ENCODE results near the gene GEMIN7.
"Not testable (repeated sequence)": the region's sequence is repeated elsewhere in the genome, so short reads cannot be mapped to it uniquely, and the experiment has no call there.

The GEMIN7 gene

DNA sequence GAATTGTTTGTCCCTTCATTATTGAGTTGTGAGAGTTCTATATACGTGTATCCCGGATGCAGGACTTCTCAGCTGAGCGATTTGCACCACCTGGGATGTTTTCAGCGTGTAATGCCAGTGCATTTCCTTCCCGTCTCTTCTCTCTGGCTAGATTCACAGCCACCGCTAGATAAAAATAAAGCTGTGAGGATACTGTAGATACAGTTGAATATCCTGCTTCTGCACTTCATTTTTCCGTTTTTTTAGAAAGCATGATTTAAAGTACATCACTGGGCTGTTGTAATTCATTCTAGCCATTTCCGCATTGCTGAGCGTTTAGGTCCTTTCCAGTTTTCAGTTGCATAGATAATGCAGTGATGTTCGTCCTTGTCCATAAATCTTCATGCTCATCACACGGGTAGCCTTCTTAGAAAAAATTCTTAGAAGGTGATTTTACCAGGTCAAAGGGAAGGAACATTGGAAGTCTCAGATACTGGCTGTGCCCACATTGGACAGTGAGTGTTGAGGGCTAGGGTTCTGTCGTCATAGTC, 28.6 kb downstream of the GEMIN7 start:
- no peak for DNase-seq

DNA sequence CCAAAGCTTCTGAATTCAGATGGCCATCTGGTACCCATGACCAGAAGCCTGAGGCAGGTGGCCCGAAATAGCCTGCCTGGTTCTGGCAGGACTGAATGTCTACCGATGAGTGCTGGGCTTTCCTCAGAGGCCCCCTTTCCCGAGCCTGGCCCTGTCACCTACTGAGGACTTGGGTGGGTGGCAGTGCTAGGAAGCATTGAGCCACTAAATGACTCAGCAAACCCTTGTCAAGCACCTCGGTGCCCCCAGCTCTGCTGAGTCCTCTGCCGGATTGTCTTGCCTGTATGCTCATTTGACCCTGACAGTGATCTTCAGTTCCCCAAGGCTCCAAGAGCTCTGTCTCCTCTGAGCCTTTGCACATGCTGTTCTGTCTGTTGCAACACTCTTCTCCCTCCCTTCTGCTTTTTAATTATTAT, 31.8 kb downstream of the GEMIN7 start:
- DNase-seq, result peak; percentile 53

DNA sequence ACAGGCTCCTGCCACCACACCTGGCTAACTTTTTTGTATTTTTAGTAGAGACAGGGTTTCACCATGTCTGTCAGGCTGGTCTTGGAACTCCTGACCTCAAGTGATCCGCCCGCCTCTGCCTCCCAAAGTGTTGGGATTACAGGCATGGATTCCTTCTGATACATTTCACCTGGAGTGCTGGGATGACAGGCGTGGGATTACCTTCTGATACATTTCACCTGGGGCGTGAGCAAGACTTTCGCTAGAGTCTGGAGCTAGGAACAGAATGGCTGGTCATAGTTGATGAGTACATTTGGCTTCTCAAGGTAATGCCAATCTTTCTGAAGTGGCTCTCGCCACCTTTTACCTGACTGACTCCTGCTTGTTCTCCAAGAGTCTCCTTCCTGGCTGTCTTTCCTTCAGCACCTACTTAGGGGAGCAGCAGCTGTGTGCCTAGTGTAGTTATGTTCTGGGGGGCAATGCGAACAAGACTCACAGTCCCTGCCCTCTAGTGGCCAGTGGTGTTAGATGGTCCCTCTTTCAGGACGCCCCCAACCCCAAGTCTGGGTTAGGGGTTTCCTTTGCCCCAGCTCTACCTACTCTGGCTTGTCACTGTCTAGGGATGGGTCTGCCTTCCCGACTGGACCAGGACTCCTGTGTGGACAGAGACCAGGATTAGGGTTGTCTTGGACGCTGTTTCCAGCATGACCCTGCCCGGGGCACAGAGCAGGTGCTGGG, 33.2 kb downstream of the GEMIN7 start:
- no peak for DNase-seq

DNA sequence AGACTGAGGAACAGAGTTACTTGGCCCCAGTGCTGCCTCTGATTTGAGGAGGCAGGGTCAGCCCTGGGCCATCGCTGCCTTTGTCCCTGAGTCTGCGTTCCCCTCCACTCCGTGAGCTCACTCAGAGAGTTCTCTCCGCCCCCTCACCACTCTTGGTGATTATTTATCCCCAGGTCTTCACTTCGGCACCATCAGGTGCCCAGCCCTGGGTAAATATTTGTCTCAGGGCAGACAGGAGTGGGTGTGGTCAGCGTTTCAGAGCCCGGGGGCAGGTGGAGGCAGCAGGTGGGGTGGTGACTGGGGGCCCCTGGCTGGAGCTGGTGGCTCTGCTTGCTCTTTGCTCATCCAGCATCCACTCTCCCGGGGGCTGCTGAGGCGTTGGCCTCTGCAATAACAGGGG, 34.6 kb downstream of the GEMIN7 start:
- no peak for DNase-seq

DNA sequence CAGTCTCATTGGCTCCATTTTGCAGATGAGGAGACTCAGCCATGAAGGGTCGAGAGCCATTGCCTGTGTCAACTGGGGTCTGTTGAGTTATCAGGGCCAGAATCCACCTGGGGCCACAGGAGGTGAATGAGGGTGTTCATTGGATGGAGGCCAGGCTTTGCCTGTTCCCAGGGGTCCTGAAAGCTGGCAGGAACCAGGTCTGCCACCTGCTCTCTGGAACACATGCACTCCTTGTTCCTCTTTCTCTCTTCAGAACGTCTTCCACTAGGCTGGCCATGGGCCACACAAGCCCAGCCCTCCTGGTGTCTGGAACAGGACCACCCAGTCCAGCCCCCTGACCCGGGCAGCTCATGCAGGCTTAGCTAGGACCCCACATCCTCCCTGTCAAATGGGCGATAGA, 35.1 kb downstream of the GEMIN7 start:
- no peak for DNase-seq

DNA sequence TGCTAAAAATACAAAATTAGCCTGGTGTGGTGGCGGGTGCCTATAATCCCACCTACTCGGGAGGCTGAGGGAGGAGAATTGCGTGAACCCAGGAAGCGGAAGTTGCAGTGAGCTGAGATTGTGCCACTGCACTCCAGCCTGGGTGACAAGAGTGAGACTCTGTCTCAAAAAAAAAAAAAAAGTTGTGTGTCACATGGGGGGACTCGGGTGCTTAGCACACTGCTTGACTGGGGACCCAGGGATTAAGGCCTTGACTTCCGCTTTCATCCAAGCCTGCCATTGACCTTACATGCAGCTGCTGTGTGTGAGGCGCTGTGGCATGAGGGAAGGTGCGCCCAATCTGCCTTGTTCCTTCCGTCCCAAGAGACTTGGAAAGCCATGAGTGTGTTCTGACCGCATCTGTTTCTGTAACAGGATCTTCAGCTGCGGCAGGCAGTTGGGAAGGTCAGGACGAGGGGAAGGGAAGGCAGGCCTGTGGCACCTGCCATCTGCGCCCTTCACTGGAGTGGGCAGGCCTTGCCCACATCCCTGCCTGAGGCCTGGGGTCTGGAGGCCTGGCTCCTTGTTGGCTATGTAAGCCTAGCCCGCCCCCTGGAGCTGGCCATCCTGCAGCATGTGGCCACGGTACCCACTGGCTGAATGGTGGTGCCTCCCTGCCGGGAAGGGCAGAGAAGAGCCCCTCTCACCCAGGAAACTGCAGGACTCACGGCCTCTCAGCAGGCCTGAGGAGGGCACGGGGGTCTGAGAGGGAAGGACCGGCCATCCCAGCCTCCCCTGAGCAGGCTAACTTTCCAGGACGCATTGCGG, 37.0 kb downstream of the GEMIN7 start:
- DNase-seq, result no peak

DNA sequence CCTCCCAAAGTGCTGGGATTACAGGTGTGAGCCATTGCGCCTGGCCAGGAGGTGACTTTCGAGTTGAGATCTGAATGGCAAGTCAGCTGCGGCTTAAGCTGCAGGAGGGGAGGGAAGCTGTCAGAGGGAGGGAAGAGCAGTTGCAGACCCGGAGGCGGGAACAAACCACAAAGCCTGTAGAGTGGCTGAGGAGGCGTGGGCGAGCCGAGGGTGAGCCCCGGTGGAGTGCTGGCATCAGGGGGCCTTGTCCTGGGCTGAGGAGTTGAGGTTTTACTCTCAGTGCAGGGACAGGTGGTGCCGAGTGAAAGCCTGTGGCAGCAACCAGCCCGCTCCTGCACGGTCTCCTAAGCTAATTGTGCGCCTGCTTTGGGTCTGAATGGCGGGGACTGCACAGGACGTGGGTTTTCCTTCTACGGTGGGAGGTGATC, 38.1 kb downstream of the GEMIN7 start:
- DNase-seq, result peak; percentile 69

DNA sequence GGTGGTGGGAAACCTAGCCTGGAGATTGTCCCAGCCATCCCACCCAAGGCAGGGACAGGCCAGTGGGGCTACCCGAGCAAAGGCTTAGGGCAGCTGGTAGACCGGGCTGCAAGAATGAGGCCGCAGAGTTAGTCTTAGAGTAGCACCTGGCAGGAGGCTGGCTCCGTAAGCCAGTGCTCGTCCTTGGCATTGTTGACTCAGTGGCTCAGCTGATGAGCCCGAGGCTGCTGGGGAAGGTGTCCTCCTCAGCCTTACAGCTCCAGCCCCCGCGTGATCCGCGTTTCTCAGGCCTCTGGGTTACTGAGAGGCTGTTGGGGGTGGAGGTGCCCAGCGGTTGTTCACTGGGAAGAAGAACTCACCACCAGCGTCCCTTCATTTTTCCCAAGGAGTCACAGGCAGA, 38.6 kb downstream of the GEMIN7 start:
- no peak for DNase-seq

DNA sequence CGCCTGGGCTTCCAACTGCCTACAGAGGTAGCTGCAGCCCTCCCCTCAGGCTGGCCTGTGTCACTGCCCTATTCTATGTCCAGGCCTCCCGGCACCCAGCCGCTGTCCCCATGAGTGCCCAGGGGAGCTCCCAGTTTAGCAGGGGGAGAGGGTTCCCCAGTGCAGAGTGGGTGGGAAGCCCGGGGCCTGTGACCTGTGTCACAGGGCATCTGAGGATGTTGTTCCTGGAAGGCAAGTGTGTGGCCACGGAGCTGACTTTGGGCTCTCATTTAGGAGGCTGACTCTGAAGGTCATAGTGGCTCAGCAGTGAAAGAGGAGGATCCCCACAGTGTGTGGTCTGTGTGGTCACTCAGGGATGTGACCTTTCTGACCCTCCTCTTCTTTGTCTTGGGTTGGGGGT, 39.0 kb downstream of the GEMIN7 start:
- no peak for DNase-seq

DNA sequence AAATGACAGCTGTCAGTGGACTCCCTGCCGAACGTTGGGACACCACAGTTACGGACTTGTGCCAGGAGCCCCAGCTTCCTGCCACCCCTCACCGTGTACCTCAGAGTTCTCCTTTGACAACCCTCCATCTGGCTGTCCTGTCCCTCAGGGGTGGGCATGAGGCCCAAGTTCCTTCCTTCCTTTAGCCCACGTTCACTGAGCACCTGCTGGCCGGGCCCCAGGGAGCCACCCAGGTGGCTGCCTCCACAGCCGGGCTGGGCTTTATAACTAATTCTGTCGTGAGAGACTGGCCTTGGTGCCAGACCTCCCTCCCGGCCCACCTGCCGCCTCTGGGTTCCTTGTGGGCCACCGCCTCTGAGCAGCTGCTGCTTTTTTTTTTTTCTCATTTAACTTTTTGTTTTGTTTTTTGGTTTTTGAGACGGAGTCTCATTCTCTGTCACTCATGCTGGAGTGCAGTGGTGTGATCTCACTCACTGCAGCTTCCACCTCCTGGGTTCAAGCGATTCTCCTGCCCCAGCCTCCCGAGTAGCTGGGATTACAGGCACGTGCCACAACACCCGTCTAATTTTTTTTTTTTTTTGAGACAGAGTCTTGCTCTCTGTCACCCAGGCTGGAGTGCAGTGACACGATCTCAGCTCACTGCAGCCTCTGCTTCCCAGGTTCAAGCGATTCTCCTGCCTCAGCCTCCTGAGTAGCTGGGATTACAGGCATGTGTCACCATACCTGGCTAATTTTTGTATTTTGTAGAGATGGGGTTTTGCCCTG, 39.7 kb downstream of the GEMIN7 start:
- not testable (repeated sequence) for DNase-seq

DNA sequence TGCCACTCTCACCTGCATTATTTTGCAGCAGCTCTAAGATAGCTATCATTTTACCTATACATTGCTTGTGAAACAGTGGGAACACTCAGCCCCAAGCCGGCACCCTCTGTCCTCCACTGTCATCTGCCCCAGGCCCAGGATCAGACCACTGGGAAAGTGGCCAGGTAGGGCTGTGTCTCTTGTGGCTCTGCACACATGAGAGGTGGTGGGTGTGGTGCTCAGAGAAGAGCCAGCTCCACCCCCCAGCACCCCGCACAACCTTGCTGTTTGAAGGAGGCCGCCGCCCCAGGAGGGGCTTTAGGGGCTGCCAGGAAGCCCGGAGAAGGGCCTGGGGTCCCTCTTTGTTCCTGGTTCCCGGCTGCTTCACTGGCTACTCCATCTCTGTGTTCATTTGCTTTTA, 40.5 kb downstream of the GEMIN7 start:
- no peak for DNase-seq

DNA sequence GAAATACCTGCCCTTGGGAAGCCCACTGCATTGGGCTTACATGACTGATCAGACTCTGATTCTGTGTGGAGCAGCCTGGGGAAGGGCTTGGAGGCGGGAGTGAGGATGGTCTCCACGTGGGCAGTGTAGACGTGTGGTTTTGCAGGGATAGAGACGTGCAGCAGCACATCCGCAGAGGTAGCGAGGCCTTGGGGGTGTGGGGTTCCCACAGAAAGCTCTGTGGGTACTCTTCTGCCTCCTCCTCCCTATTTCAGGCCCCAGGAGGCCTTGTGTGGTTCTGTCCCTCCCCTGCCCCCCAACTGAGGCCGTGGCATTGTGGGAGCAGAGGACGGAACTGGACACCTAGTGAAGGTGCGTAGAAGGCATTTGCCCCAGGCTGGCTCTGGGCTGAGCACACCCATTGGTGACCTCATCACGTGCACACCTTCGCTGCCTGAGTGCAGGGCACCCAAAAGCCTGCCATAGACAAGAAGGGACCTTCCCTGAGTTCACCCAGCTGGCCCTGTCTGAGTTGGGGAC, 42.8 kb downstream of the GEMIN7 start:
- DNase-seq, result no peak

DNA sequence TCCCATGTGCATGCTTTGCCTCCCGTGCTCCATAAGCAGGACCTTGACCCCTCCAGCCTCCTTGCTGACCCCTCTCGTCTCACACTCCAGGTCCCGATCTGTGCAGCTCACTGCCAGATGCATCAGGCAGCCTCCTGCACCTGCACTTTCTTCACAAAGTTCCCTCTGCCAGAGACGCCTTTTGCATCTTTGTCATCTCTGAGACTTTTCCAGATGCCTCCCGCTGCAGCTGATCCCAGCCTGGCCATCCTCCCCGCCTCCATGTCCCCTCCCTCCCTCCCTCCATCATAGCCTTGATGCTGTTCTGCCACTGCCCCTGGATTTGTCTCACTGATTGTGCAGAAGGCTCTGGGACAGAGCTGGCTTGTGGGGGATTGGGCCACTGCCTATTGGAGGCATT, 43.8 kb downstream of the GEMIN7 start:
- DNase-seq, result no peak

DNA sequence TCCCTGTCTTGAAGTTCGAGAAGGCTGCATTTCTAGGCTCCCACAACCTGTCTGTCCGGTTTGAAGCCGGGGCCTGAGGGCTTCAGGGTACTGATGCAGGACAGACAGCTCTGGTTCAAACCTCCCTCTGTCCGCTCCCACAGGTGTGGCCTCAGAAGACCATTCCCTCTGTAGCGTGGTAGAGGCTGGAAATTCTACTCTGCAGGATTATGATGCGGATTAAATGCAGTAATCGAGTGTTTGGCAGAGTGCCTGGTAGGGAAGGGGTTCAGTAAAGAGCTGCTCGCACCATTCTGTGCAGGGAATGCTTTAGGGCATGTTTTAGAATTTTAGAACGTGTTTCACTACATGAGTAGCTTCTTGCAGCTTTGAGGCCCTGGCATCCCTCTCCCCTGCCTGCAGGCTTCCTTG, 44.4 kb downstream of the GEMIN7 start:
- DNase-seq, result no peak

DNA sequence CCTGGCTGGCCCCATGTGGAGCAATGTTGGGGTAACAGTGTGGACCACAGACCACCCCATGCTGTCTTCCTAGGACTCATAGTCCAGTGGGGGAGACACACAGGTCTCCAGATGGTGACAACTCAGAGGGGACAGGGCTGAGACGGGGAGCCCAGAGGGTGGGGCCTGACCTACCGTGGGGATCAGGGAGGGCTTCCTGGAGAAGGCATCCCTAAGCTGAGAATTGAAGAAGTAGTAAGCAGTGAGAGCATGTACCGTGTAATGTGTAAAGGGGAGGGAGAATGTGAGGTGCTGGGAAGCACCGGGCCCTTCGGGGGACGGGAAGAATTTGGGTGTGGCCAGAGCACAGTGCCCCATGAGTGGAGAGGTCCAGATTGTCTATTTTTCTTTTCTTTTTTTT, 45.0 kb downstream of the GEMIN7 start:
- no peak for DNase-seq

DNA sequence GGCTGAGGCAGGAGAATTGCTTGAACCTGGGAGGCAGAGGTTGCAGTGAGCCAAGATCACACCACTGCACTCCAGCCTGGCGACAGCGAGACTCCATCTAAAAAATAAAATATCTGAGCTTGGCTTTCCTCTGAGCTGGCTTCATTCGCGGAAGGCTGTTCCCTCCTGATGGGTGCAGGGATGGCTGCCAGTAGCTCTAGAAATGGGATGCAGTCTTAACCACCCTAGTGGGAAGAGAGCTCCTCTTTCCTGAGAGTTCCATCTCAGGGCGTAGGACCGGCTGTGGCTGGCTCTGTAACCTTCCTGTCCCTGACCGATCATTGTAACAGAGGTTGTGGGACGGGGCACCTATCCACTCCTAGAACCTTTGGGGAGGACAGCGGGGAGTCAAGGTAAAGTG, 46.3 kb downstream of the GEMIN7 start:
- no peak for DNase-seq

DNA sequence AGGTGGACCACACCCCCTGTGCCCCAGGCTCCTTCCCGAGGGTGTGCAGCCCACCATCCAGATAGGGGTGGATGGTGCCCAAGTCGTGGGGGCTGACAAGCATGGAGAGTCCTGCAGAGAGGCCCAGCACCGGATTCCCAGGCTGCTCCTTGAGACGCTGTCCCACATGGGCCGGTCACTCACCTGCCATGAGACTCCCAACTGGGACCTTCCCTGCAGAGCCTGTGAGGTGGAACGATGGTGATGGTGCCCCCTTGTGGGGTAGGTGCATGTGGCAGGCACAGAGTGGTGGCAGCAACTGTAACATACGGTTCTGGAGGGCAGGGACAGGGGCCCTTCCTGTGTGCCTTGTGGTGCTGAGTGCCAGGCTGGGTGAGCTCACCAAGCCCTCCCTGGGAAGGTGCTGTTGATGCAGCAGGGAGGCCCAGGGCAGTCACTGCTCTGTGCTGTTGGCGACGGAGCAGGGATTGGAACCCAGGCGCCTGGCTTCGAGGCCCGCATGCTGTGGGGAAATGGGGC, 47.0 kb downstream of the GEMIN7 start:
- DNase-seq, result peak; percentile 73

DNA sequence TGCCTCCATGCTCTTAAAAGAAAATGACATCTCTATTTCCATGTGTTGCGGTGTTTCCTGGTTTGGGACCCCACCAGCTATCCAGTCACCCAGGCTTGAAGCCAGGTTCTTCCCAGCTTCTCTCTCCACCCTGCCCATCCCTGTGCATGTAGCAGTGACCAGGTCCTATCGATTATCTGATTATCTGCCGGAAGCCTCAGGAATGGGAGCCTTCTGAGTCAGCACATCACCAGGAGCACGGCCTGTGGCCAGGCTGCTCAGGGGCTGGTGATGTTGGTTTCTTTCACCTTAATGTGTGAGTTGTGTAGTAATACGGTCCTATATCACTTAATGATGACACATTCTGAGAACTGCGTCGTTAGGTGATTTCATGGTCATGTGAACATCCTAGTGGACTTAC, 47.6 kb downstream of the GEMIN7 start:
- DNase-seq, result no peak

DNA sequence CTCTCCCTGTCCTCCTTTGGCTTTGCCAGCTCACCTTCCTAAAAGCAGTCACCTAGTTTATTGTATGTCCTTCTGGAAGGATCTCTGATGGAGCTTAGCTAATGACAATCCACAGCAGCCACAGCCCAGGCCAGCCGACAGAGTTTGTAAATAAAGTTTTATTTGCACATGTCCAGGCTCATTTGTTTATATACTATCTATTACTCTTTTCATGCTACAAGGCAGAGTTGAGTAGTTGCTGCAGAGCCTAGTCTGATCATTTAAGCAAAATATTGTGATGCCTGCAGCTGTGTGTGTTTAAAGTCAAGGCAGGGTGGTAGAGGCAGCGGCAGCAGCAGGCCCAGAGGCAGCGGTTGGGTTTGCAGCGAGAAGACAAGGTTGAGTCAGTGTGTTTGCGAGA, 49.1 kb downstream of the GEMIN7 start:
- DNase-seq, result no peak

DNA sequence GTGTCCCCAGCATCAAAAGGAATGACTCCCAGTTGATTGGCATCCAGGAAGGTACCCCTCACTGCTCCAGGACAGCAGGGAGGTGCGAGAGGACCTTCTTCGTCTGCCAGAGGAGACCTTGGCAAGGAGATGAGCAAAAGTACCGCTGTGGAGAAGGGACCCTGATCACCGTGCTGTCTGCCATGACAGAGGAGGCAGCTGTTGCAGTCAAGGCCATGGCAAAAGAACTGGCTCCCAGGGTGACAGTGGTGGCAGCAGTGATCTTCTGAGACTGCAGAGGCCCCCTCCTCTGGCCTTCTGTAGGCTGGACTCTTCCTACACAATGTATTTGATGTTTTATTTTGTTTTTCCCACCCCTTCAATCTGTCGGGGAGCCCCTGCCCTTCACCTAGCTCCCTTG, 49.7 kb downstream of the GEMIN7 start:
- no peak for DNase-seq

DNA sequence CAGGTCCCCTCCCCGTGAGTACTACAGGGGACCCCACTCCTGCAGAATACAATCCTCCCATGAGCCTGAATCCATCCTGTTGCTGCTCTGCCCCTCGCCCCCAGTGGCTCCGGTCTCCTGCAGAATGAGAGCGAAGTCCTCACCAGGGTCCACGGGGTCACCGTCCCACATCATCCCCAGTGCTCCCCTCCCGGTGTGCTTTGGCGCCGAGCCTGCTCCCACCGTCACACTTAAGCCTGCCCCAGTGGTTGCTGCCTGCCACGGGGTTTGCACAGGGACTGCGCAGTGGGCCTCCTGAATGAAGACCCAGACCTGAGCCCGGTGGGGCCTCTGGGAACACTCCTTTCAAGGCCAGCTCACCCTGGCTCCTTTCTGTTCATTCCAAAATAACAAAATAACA, 51.2 kb downstream of the GEMIN7 start:
- DNase-seq, result no peak

DNA sequence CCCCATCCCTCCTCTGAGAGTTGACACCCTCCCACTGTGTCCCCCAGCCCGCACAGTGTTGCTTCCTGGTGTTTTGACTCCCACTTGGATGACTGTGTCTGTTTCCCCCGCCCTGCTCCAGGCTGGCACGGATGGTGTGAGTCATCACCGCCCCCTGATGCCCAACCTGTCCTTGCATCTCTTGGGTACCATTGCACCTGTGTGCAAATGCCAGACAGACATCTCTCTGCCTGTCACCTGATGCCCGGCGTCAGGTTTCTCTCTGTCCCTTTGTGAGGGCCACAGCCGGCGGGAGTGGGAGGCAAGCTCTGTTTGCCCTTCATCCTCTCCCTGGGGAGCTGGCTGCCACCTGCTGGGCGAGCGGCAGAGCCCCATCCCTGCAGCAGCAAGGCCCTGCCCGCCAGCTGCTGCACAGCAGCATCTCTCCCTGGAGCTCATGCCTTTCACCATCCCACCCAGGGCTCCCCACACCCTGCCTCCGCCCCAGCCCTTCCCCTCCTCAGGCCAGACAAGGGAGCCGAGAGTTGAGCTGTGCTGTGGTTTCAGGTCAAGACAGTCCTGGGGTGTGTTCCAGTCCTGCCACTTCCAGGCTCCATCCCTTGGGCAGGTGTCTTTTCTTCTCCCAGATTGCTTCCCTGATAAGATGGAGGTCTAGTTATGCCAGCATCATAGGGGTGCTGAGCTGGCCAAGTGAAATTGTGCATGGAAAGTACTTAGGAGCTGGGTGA, 52.0 kb downstream of the GEMIN7 start:
- no peak for DNase-seq

All from hematopoietic multipotent progenitor cell treated with erythropoietin and hydrocortisone succinate and interleukin-3 and kit ligand, for 8 days (in vitro differentiated cells).